Stimulated activated CD8-positive, alpha-beta memory T cell treated with anti-CD3 and anti-CD28 coated beads, Interleukin-2, amount 100 ng/mL, for 1 hour (primary cell): ENCODE measurements around the gene CAMK1D.
"Not testable (repeated sequence)": the region's sequence is repeated elsewhere in the genome, so short reads cannot be mapped to it uniquely, and the experiment has no call there.

Experiments used
- DNase-seq, 2 donors: peaks; one replicate each; pipeline ENCODE4 v3.0.0-alpha.2; 2020; ENCODE audit warnings: low read depth in 2 of 2

Gene CAMK1D

GRCh38 chr10:12791728-12792127, 442.4 kb downstream of the CAMK1D start:
- no peak for DNase-seq

- DNase-seq, result no peak
Measured at GRCh38 chr10:12792889-12793556, 443.7 kb downstream of the CAMK1D start.

GRCh38 chr10:12795315-12796110, 446.2 kb downstream of the CAMK1D start:
- DNase-seq, result no peak

GRCh38 chr10:12796401-12797160, 447.2 kb downstream of the CAMK1D start:
- DNase-seq, result no peak

GRCh38 chr10:12797471-12798262, 448.3 kb downstream of the CAMK1D start:
- no peak for DNase-seq

GRCh38 chr10:12799144-12799543, 449.8 kb downstream of the CAMK1D start:
- DNase-seq, result no peak

- no peak for DNase-seq
Measured at GRCh38 chr10:12799714-12800113, 450.4 kb downstream of the CAMK1D start.

- no peak for DNase-seq
Measured at GRCh38 chr10:12800302-12800701, 451.0 kb downstream of the CAMK1D start.

GRCh38 chr10:12801214-12802087, 452.1 kb downstream of the CAMK1D start:
- no peak for DNase-seq

- DNase-seq, result no peak
Measured at GRCh38 chr10:12803776-12804175, 454.4 kb downstream of the CAMK1D start.

- DNase-seq, result no peak
Measured at GRCh38 chr10:12806228-12807095, 457.1 kb downstream of the CAMK1D start.

GRCh38 chr10:12807096-12807755, 457.9 kb downstream of the CAMK1D start:
- no peak for DNase-seq

- DNase-seq, result no peak
Measured at GRCh38 chr10:12808014-12808613, 458.8 kb downstream of the CAMK1D start.

- not testable (repeated sequence) for DNase-seq
Measured at GRCh38 chr10:12810046-12810445, 460.7 kb downstream of the CAMK1D start.

- DNase-seq, result no peak
Measured at GRCh38 chr10:12811826-12812225, 462.5 kb downstream of the CAMK1D start.

GRCh38 chr10:12812571-12812970, 463.2 kb downstream of the CAMK1D start:
- no peak for DNase-seq

- DNase-seq, result no peak
Measured at GRCh38 chr10:12814166-12814565, 464.8 kb downstream of the CAMK1D start.

- no peak for DNase-seq
Measured at GRCh38 chr10:12819071-12819470, 469.7 kb downstream of the CAMK1D start.

- no peak for DNase-seq
Measured at GRCh38 chr10:12819656-12820055, 470.3 kb downstream of the CAMK1D start.
